HepG2 (cell line): ENCODE data around the gene LARP4. TPM values are rescaled to one million over a fixed set of nuclear protein-coding genes. Genes with fewer than 3 reads are reported as not detected.
A peak's percentile ranks its signal among the peaks of the same experiment; 100 is the strongest.

Experiments used
- BRF2 ChIP-seq: sonication (generic); formaldehyde crosslinking; IDR thresholded peaks from 2 replicates; pipeline ENCODE4 v1.8.1; 2022; ENCODE audit warnings: mild to moderate bottlenecking, missing genetic modification reagents
- CAMTA2 ChIP-seq: sonication (generic); formaldehyde crosslinking; IDR thresholded peaks from 2 replicates; pipeline ENCODE4 v1.4.0; 2020; ENCODE audit warnings: mild to moderate bottlenecking, missing genetic modification reagents, borderline replicate concordance
- DDIT3 ChIP-seq: sonication (generic); formaldehyde crosslinking; IDR thresholded peaks from 2 replicates; pipeline ENCODE4 v1.4.0; 2020; ENCODE audit warnings: mild to moderate bottlenecking, missing genetic modification reagents
- E2F1 ChIP-seq: sonication (generic); formaldehyde crosslinking; IDR thresholded peaks from 2 replicates; pipeline ENCODE4 v1.5.0; 2020; ENCODE audit warnings: missing genetic modification reagents
- ERF ChIP-seq: IDR thresholded peaks from 2 replicates; pipeline ENCODE4 v1.6.1; 2018; ENCODE audit warnings: missing biosample characterization, missing genetic modification reagents
- HDAC2 ChIP-seq: sonication (generic); formaldehyde crosslinking; IDR thresholded peaks from 2 replicates; pipeline ENCODE4 v1.4.0; 2020; ENCODE audit warnings: missing genetic modification reagents
- IRF2 ChIP-seq: IDR thresholded peaks from 2 replicates; pipeline ENCODE4 v1.6.1; 2018; ENCODE audit warnings: missing genetic modification reagents, missing compliant biosample characterization
- IRF9 ChIP-seq: sonication (generic); formaldehyde crosslinking; IDR thresholded peaks from 2 replicates; pipeline ENCODE4 v1.8.0; 2022; ENCODE audit warnings: missing genetic modification reagents, mild to moderate bottlenecking, borderline replicate concordance
- KMT2A ChIP-seq: sonication (generic); formaldehyde crosslinking; IDR thresholded peaks from 2 replicates; pipeline ENCODE4 v1.4.0; 2020; ENCODE audit warnings: missing genetic modification reagents
- NFYC ChIP-seq: IDR thresholded peaks from 2 replicates; pipeline ENCODE4 v1.6.1; 2016; ENCODE audit warnings: missing genetic modification reagents, missing compliant biosample characterization
- RCOR2 ChIP-seq: IDR thresholded peaks from 2 replicates; pipeline ENCODE4 v1.6.1; 2016; ENCODE audit warnings: missing biosample characterization, missing genetic modification reagents
- RXRB ChIP-seq: IDR thresholded peaks from 2 replicates; pipeline ENCODE4 v1.6.1; 2016; ENCODE audit warnings: borderline replicate concordance, missing genetic modification reagents, missing compliant biosample characterization
- SP2 ChIP-seq: sonication (generic); formaldehyde crosslinking; IDR thresholded peaks from 2 replicates; pipeline ENCODE4 v1.5.1; 2020; ENCODE audit warnings: mild to moderate bottlenecking, missing genetic modification reagents
- ZBTB10 ChIP-seq: sonication (generic); formaldehyde crosslinking; IDR thresholded peaks from 2 replicates; pipeline ENCODE4 v1.4.0; 2020; ENCODE audit warnings: missing genetic modification reagents, borderline replicate concordance
- ZBTB42 ChIP-seq: sonication (generic); formaldehyde crosslinking; IDR thresholded peaks from 2 replicates; pipeline ENCODE4 v1.5.0; 2020; ENCODE audit warnings: mild to moderate bottlenecking, missing genetic modification reagents
- ZKSCAN8 ChIP-seq: IDR thresholded peaks from 2 replicates; pipeline ENCODE4 v1.6.1; 2016; ENCODE audit warnings: borderline replicate concordance, missing genetic modification reagents, missing compliant biosample characterization
- ZNF3 ChIP-seq: IDR thresholded peaks from 2 replicates; pipeline ENCODE4 v1.7.0; 2017; ENCODE audit warnings: inconsistent platforms
- ZNF33B ChIP-seq: sonication (generic); formaldehyde crosslinking; IDR thresholded peaks from 2 replicates; pipeline ENCODE4 v1.5.1; 2020; ENCODE audit warnings: mild to moderate bottlenecking, missing genetic modification reagents
- ZNF484 ChIP-seq: sonication (generic); formaldehyde crosslinking; IDR thresholded peaks from 2 replicates; pipeline ENCODE4 v1.5.1; 2020; ENCODE audit warnings: mild to moderate bottlenecking, low read depth, missing genetic modification reagents, borderline replicate concordance
- ZNF501 ChIP-seq: sonication (generic); formaldehyde crosslinking; IDR thresholded peaks from 2 replicates; pipeline ENCODE4 v1.5.1; 2020; ENCODE audit warnings: mild to moderate bottlenecking, moderate library complexity, missing genetic modification reagents
- ZNF569 ChIP-seq: sonication (generic); formaldehyde crosslinking; IDR thresholded peaks from 2 replicates; pipeline ENCODE4 v1.5.0; 2020; ENCODE audit warnings: mild to moderate bottlenecking, missing genetic modification reagents, moderate library complexity, borderline replicate concordance
- ZNF614 ChIP-seq: IDR thresholded peaks from 2 replicates; pipeline ENCODE4 v1.6.1; 2018; ENCODE audit warnings: missing biosample characterization, missing genetic modification reagents, inconsistent platforms, borderline replicate concordance
- ZNF788 ChIP-seq: sonication (generic); formaldehyde crosslinking; IDR thresholded peaks from 2 replicates; pipeline ENCODE4 v1.5.0; 2020; ENCODE audit warnings: mild to moderate bottlenecking, missing genetic modification reagents, borderline replicate concordance
- polyA plus RNA-seq, 8 experiments: library from polyadenylated mRNA; depleted of rRNA in 3 of 8; stranded (reverse) in 7 of 8; unstranded in 1 of 8; fragments of >200 nt; fragmentation: Illumina TruSeq in 4 of 8; extraction: Trizol in 4 of 8; gene quantifications; 2 replicates each; pipeline versions ENCODE4 v1.2.1 to v1.2.3, GENCODE V29; 2011 to 2016; ENCODE audit warnings: low read depth in 4 of 8, missing spikeins in 1 of 8, mixed read lengths in 1 of 8; ENCODE audit not compliant: insufficient read depth in 1 of 8
- total RNA-seq, 5 experiments: library from RNA; depleted of rRNA; stranded (reverse); fragments of >200 nt; fragmentation: Illumina TruSeq; extraction: Trizol; gene quantifications; 2 replicates each; pipeline ENCODE4 v1.2.3, GENCODE V29; 2016; ENCODE audit warnings: low read depth in 1 of 5

LARP4 gene
- total and polyA plus RNA-seq, 2 of the 13 experiments (the other 11 are each of a cell fraction or from before 2014, with no cell fraction given): 16.4 to 42.7 TPM

GRCh38 chr12:50400638-50401499 lies at the start of gene LARP4 (continued):
- peak; percentile 92 for TF ChIP-seq IRF9
- peak; percentile 67; the same call in 1 of the 2 replicates for TF ChIP-seq ZNF788 (CRISPR knock-in tag)
- peak; percentile 21; the same call in 1 of the 2 replicates for TF ChIP-seq ZNF33B (CRISPR knock-in tag)
- no peak for TF ChIP-seq NFYC (CRISPR knock-in tag)
- TF ChIP-seq KMT2A: peak; percentile 86
- TF ChIP-seq ZNF569 (CRISPR knock-in tag): no peak; the same call in 1 of the 2 replicates
- no peak for TF ChIP-seq ZNF484 (CRISPR knock-in tag)
- TF ChIP-seq RCOR2 (CRISPR knock-in tag): no peak
- peak; percentile 73 for TF ChIP-seq SP2
- 0 out of 2 replicates have a peak, but pooled peaks have one; percentile 44 for TF ChIP-seq ZNF3 (CRISPR knock-in tag)
- TF ChIP-seq ZNF614 (CRISPR knock-in tag): no peak; the same call in 1 of the 2 replicates
- TF ChIP-seq IRF2: peak; percentile 83
- 0 out of 2 replicates have a peak, but pooled peaks have one; percentile 30 for TF ChIP-seq ZKSCAN8 (CRISPR knock-in tag)
- 0 out of 2 replicates have a peak, but pooled peaks have one; percentile 61 for TF ChIP-seq ZBTB42
- peak; percentile 49; the same call in 1 of the 2 replicates for TF ChIP-seq CAMTA2 (CRISPR knock-in tag)
- TF ChIP-seq DDIT3 (CRISPR knock-in tag): no peak
- peak; percentile 80 for TF ChIP-seq ERF (CRISPR knock-in tag)
- peak; percentile 90 for TF ChIP-seq ZNF501 (CRISPR knock-in tag)
- TF ChIP-seq HDAC2 (CRISPR knock-in tag): no peak
- TF ChIP-seq ZBTB10: no peak; the same call in 1 of the 2 replicates
- peak; percentile 48; the same call in 1 of the 2 replicates for TF ChIP-seq BRF2 (CRISPR knock-in tag)
- no peak; the same call in 1 of the 2 replicates for TF ChIP-seq RXRB (CRISPR knock-in tag)
- peak; percentile 42; the same call in 1 of the 2 replicates for TF ChIP-seq E2F1 (CRISPR knock-in tag)
